Trophoblast cell (in vitro differentiated cells and primary cell): ENCODE results near the gene HNRNPC.
A peak's percentile ranks its signal among the peaks of the same experiment; 100 is the strongest.
"Not testable (repeated sequence)": the region's sequence is repeated elsewhere in the genome, so short reads cannot be mapped to it uniquely, and the experiment has no call there.

ENCODE experiments used
- DNase-seq, 2 donors: peaks; one replicate each; pipeline ENCODE4 v3.0.0-alpha.2; 2016
- H2AFZ ChIP-seq: 2 replicates; pipeline ENCODE4 v1.6.1; 2013; ENCODE audit warnings: low read length, moderate library complexity, mild to moderate bottlenecking; ENCODE audit not compliant: insufficient read depth, poor library complexity
- H2AK5ac ChIP-seq: 2 replicates; pipeline ENCODE4 v1.6.1; 2013; ENCODE audit warnings: mild to moderate bottlenecking, low read length
- H2BK120ac ChIP-seq: 2 replicates; pipeline ENCODE4 v1.6.1; 2013; ENCODE audit warnings: low read length, mild to moderate bottlenecking, moderate library complexity; ENCODE audit not compliant: insufficient read depth, poor library complexity
- H2BK12ac ChIP-seq: 2 replicates; pipeline ENCODE4 v1.6.1; 2013; ENCODE audit warnings: mild to moderate bottlenecking, low read length, moderate library complexity
- H2BK5ac ChIP-seq: 2 replicates; pipeline ENCODE4 v1.6.1; 2013; ENCODE audit warnings: low read length, low read depth, moderate library complexity, mild to moderate bottlenecking; ENCODE audit not compliant: poor library complexity
- H3K14ac ChIP-seq: 2 replicates; pipeline ENCODE4 v1.6.1; 2013; ENCODE audit warnings: mild to moderate bottlenecking, low read length
- H3K18ac ChIP-seq: 2 replicates; pipeline ENCODE4 v1.6.1; 2013; ENCODE audit warnings: mild to moderate bottlenecking, low read length
- H3K23ac ChIP-seq: 2 replicates; pipeline ENCODE4 v1.6.1; 2013; ENCODE audit warnings: low read length
- H3K27ac ChIP-seq: 2 replicates; pipeline ENCODE4 v1.5.1; 2013; ENCODE audit warnings: low read depth, mild to moderate bottlenecking, inconsistent platforms, low read length, moderate library complexity
- H3K27me3 ChIP-seq: 2 replicates; pipeline ENCODE4 v1.6.1; 2013; ENCODE audit warnings: inconsistent platforms, mild to moderate bottlenecking, low read length, moderate library complexity; ENCODE audit not compliant: insufficient read depth
- H3K36me3 ChIP-seq, 2 experiments: 1 replicate in 1 of 2; 2 replicates in 1 of 2; pipeline ENCODE4 v1.6.1; 2013; ENCODE audit warnings: low read length in 2 of 2, mild to moderate bottlenecking in 2 of 2, moderate library complexity in 1 of 2; ENCODE audit not compliant: insufficient read depth in 2 of 2, control insufficient read depth in 1 of 2
- H3K4ac ChIP-seq: 2 replicates; pipeline ENCODE4 v1.6.1; 2013; ENCODE audit warnings: low read depth, mild to moderate bottlenecking, low read length, moderate library complexity
- H3K4me1 ChIP-seq, 2 experiments: 1 replicate in 1 of 2; 2 replicates in 1 of 2; pipeline ENCODE4 v1.6.1; 2013; ENCODE audit warnings: low read length in 2 of 2, mild to moderate bottlenecking in 2 of 2, moderate library complexity in 1 of 2; ENCODE audit not compliant: insufficient read depth in 2 of 2, control insufficient read depth in 1 of 2
- H3K4me2 ChIP-seq: 2 replicates; pipeline ENCODE4 v1.6.1; 2013; ENCODE audit warnings: inconsistent platforms, mild to moderate bottlenecking, low read length, moderate library complexity
- H3K4me3 ChIP-seq: 2 replicates; pipeline ENCODE4 v1.5.1; 2013; ENCODE audit warnings: mild to moderate bottlenecking, low read depth, low read length, inconsistent platforms
- H3K79me1 ChIP-seq: one replicate; pipeline ENCODE4 v1.6.1; 2013; ENCODE audit warnings: low read length
- H3K79me2 ChIP-seq: 2 replicates; pipeline ENCODE4 v1.6.1; 2013; ENCODE audit warnings: low read length, mild to moderate bottlenecking; ENCODE audit not compliant: control insufficient read depth, insufficient read depth, poor library complexity
- H3K9ac ChIP-seq: 2 replicates; pipeline ENCODE4 v1.6.1; 2013; ENCODE audit warnings: mild to moderate bottlenecking, low read length
- H3K9me3 ChIP-seq: 2 replicates; pipeline ENCODE4 v1.6.1; 2013; ENCODE audit warnings: low read depth, mild to moderate bottlenecking, control low read depth, inconsistent platforms, low read length; ENCODE audit not compliant: insufficient read depth
- H4K12ac ChIP-seq: 2 replicates; pipeline ENCODE4 v1.6.1; 2013; ENCODE audit warnings: low read depth, mild to moderate bottlenecking, low read length, moderate library complexity
- H4K8ac ChIP-seq: 2 replicates; pipeline ENCODE4 v1.6.1; 2013; ENCODE audit warnings: low read depth, mild to moderate bottlenecking, low read length, moderate library complexity
- H4K91ac ChIP-seq: one replicate; pipeline ENCODE4 v1.6.1; 2013; ENCODE audit warnings: low read depth, mild to moderate bottlenecking, low read length, moderate library complexity
- WGBS: extraction: QIAGEN DNeasy Blood & Tissue Kit; methylation state at CpG from one replicate; pipeline ENCODE4 v1.1.7; 2013; ENCODE audit warnings: missing lambda C conversion rate; ENCODE audit not compliant: insufficient read length, insufficient coverage; ENCODE audit errors: extremely low coverage; 5-methylcytosine and 5-hydroxymethylcytosine counted together

The HNRNPC gene

DNA sequence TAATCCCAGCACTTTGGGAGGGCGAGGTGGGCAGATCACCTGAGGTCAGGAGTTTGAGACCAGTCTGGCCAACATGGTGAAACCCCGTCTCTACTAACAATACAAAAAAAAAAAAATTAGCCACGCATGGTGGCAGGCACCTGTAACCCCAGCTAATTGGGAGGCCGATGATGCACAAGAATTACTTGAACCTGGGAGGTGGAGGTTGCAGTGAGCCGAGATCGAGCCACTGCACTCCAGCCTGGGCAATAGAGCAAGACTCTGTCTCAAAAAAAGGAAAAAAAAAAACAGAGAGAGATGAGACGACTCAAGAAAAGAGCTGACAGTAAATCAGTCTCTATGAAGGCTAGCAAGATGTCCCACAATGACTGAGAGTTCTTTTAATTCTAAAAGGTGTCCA lies 44.1 kb downstream of the HNRNPC start:
- DNase-seq, H2AK5ac ChIP-seq, H3K79me1 ChIP-seq, H3K9ac ChIP-seq, H3K18ac ChIP-seq, H3K79me2 ChIP-seq, H3K4me2 ChIP-seq, H4K8ac ChIP-seq, H2BK5ac ChIP-seq, H2AFZ ChIP-seq, H4K12ac ChIP-seq, H4K91ac ChIP-seq, H3K27me3 ChIP-seq, H3K14ac ChIP-seq, H3K4me1 ChIP-seq, H3K4me3 ChIP-seq, H2BK120ac ChIP-seq, H3K9me3 ChIP-seq, H3K23ac ChIP-seq, H2BK12ac ChIP-seq, H3K27ac ChIP-seq: not testable (repeated sequence)
- no CpG with 5 or more reads among the region's 7 CpGs for WGBS
- H3K4ac ChIP-seq = peak overlapping the region; percentile 86
- H3K36me3 ChIP-seq = peaks cover 41 to 49% of the 10 kb centered on the region in 2 experiments

DNA sequence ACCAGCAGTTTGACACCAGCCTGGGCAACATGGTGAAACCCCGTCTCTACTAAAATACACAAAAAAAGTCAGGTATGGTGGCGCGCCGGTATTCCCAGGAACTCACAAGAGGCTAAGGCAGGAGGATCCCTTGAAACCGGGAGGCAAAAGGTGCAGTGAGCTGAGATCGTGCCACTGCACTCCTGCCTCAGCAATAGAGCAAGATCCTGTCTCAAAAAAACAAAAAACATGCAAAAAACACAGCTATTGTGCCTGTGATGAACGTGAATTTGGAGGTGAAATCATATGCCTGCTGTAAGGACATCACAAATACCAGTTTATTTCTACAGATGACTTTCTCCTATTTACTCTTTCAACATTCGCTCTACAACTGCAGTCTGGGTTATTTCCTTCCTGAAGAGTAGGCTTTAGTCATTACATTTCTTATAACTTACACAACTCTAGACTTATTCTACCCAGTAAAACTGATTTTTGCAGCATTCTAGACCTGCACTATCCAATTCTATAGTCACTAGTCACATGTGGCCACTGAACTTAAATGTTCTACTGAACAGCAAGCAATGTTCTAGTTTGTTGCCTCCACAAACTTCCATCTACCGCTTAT lies 48.3 kb downstream of the HNRNPC start:
- Histone ChIP-seq H3K27me3 (no peaks in the 10 kb centered on the region), H3K4ac (no peak overlapping the region), H3K79me2 (peaks cover 3% of the 10 kb centered on the region), H2BK12ac (no peak overlapping the region), H3K9ac (no peak overlapping the region), H3K79me1 (no peaks in the 10 kb centered on the region), H2AFZ (no peak overlapping the region), H4K91ac (no peak overlapping the region), H4K12ac (no peak overlapping the region), H3K4me2 (no peak overlapping the region), H3K23ac (no peak overlapping the region), H3K9me3 (no peaks in the 10 kb centered on the region), H4K8ac (no peak overlapping the region), H3K27ac (no peak overlapping the region), H3K18ac (no peak overlapping the region), H2BK120ac (no peak overlapping the region), H3K36me3 (peaks cover 36 to 41% of the 10 kb centered on the region in 2 experiments), H3K14ac (no peak overlapping the region), H2AK5ac (no peak overlapping the region), H3K4me1 (peaks cover 8 to 9% of the 10 kb centered on the region in 2 experiments), H3K4me3 (no peak overlapping the region), H2BK5ac (no peak overlapping the region)
- DNase-seq = no peak
- WGBS = no CpG with 5 or more reads among the region's 9 CpGs

DNA sequence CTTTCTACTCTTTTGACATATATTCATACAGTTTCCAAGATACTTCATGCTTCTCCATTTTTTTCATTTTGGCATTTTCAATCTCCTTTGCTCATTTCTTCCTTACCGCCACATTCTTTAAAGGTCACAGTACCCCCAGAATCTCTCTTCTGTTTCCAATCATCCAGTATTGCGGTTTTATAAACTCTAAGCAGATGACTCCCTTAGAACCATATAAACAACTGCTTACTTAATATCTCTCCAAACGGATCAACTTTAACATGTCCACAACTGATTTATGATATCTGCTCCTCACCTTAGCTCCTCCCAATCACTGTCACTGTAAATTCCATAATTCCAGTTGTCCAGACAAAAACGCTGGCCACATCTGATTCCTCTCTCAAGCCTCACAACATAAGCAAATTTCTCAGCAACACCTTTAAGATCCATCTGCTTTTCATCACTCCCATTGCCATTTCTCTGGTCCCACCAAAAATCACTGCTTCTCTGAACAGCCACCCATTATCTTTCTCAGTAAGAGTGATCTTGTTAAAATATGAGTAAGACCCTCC lies 49.6 kb downstream of the HNRNPC start:
- Histone ChIP-seq H2BK120ac (no peak overlapping the region), H2BK5ac (no peak overlapping the region), H3K9ac (no peak overlapping the region), H4K91ac (no peak overlapping the region), H3K27ac (no peak overlapping the region), H3K4me3 (no peak overlapping the region), H2AFZ (no peak overlapping the region), H3K4ac (no peak overlapping the region), H4K12ac (no peak overlapping the region), H2AK5ac (no peak overlapping the region), H3K18ac (no peak overlapping the region), H4K8ac (no peak overlapping the region), H3K14ac (no peak overlapping the region), H3K27me3 (no peaks in the 10 kb centered on the region), H3K4me1 (peaks cover 8 to 9% of the 10 kb centered on the region in 2 experiments), H3K36me3 (peaks cover 34% of the 10 kb centered on the region in 2 experiments), H3K79me1 (no peaks in the 10 kb centered on the region), H3K23ac (no peak overlapping the region), H3K4me2 (no peak overlapping the region), H3K79me2 (peaks cover 3% of the 10 kb centered on the region), H3K9me3 (no peaks in the 10 kb centered on the region), H2BK12ac (no peak overlapping the region)
- no peak for DNase-seq
- no CpG with 5 or more reads among the region's 4 CpGs for WGBS

DNA sequence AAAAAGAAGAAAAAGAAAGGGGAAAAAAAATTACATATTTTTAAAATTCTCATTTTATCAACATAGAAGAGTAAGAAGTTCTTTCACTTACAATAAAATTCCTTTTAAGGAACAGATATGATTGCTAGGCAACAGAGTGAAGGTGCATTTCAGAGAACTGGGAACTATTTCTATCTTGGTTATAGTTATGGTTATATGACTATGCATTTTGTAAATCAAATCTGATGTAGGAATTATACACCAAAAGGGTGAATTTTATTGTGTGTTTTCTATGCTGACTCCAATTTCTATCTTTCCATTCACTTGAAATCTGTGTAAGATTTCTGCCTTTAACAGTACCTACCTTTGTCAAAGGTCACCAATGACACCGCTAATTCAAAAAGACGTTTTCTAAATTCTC lies 50.1 kb downstream of the HNRNPC start:
- no peaks in the 10 kb centered on the region for H3K27me3 ChIP-seq
- H3K4me1 ChIP-seq = peaks cover 8 to 9% of the 10 kb centered on the region in 2 experiments
- H2BK12ac ChIP-seq = no peak overlapping the region
- H2AK5ac ChIP-seq = no peak overlapping the region
- H3K36me3 ChIP-seq = peaks cover 34 to 37% of the 10 kb centered on the region in 2 experiments
- H3K9me3 ChIP-seq = no peaks in the 10 kb centered on the region
- H3K14ac ChIP-seq = no peak overlapping the region
- H4K91ac ChIP-seq = no peak overlapping the region
- no peak overlapping the region for H3K18ac ChIP-seq
- H3K4me2 ChIP-seq = no peak overlapping the region
- H4K12ac ChIP-seq = no peak overlapping the region
- H3K4ac ChIP-seq = no peak overlapping the region
- no peak overlapping the region for H2BK5ac ChIP-seq
- H3K9ac ChIP-seq = no peak overlapping the region
- no peak overlapping the region for H4K8ac ChIP-seq
- no peak overlapping the region for H2BK120ac ChIP-seq
- H3K27ac ChIP-seq = no peak overlapping the region
- no peak overlapping the region for H3K4me3 ChIP-seq
- no peaks in the 10 kb centered on the region for H3K79me1 ChIP-seq
- WGBS = no CpG with 5 or more reads among the region's 2 CpGs
- no peak overlapping the region for H3K23ac ChIP-seq
- H2AFZ ChIP-seq = no peak overlapping the region
- peaks cover 3% of the 10 kb centered on the region for H3K79me2 ChIP-seq
- no peak for DNase-seq
